Erythroblast (primary cell): ENCODE results near the gene CCDC197.

Source experiments
- GATA1 ChIP-seq: IDR thresholded peaks from 2 replicates; pipeline ENCODE4 v1.6.1; 2011; ENCODE audit warnings: low read depth, mild to moderate bottlenecking, control low read depth, low read length, moderate library complexity
- POLR2A ChIP-seq: IDR thresholded peaks from 2 replicates; pipeline ENCODE4 v1.6.1; 2011; ENCODE audit warnings: mild to moderate bottlenecking, low read length

DNA sequence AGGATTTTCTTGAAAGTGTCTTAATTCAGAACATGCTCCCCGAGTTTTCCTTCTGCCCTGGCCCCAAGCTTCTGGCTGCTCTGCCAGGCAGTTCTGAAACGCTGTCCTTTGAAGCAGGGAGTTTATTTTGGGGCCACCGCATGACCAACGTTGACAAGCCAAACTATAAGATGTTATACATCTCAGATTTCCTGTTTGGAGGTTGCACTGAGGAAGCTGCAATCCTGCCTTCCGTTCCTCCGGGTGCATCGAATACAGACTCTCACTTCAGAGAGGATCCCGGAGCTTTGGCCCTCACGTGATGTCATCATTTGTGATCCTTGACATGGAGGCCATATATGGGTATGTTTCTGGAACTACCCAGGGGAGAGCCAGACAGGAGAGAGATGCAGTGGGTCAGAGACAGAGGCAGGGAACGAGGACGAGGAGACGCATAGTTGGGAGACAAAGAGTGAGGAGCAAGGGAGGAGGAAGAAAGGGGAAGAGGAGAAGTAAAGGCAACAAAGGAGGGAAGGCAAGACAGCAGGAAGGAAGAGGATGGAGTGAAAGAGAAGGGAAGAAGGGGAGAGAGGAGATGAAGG is 20.5 kb upstream of the CCDC197 start, which contains the start of gene ASB2:
- TF ChIP-seq POLR2A (no peak), GATA1 (no peak)
